Measurements from ENCODE around the gene NUAK1.
A peak's percentile ranks its signal among the peaks of the same experiment; 100 is the strongest.

NUAK1 gene

DNA sequence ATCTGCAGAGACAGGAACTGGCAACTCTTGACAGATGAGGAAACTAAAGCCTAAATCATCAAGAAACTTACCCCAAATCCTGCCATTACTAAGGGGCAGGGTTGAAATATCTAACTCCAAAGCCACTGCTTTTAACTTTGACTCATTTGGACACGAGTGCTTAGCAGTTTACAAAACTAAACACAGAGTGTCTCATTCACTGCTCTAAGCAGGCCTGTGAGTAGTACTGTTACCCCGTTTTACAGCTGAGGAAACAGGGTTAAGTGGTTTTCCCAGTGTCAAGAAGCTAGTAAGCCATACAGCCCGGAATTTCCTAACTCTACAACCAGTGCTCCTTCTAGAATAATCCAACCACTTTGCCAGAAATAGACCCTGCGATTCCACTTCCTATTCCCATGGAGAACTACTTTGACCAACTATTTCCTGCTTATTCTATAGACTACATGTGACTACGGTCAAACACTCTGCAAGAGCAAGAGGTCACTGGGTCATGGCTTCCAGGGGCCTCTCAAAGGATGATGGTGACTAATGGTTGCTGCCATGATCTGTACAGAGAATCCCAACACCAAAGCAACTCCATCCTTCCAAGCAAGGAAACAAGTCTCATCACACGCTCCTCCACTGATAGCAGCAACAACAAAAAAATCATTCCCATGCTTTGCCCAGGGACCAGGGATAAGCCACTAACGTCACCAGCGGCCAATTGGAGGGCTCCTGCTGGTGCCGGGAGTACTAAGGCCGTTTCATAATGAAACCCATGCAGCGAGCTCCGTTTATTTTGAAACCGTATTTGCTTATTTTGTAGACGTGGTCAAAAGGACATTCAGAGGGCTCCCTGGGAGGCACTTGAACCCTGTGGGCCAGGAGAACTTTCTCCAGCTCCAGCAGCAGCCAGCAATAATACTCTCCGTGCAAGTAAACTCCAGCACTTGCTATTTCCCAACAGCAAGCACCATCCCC, 56.3 kb downstream of the NUAK1 start:
- DNase-seq (ENCODE audit: low spot score): no peak

- DNase-seq (ENCODE audit: low spot score): no peak
Observed at GRCh38 chr12:106081606-106082005, 57.1 kb downstream of the NUAK1 start.

GRCh38 chr12:106080791-106081170, 58.0 kb downstream of the NUAK1 start:
- DNase-seq (ENCODE audit: low spot score): no peak

DNA sequence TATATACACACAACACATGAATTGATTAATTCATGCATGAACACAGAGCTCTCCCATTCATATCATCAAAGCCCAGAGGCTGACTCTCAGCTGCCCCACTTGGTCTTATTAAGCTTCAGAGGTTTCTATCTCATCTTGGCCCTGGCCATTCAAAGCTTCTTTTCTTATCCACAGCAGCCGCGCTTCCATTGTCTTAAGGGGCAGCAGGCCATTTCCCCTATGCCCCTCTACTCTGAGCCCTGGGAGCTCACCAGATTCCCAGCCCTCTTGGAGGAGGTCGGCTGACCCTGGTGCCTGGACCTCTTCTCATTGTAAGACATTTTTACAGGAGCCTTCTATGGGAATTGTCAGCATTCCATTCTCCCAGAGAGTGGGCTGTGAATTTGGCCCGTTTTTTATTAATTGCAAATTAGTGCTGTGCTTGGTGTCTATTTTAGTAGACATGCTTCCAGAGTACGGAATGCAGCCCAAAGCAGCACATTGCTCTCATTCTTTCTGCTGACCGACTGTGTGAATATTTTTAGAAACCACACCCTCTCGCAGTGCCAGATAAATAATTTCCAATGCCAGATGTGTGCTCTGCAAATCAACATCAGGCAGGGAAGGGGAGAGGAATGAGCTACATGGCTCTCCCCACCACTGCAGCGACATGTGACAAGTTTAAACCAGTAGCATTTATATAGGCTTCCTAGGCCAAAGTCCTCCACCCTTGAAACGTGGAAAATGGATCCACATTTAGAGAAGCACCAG, 58.5 kb downstream of the NUAK1 start:
- peak; percentile 36 for DNase-seq (ENCODE audit: low spot score)

DNA sequence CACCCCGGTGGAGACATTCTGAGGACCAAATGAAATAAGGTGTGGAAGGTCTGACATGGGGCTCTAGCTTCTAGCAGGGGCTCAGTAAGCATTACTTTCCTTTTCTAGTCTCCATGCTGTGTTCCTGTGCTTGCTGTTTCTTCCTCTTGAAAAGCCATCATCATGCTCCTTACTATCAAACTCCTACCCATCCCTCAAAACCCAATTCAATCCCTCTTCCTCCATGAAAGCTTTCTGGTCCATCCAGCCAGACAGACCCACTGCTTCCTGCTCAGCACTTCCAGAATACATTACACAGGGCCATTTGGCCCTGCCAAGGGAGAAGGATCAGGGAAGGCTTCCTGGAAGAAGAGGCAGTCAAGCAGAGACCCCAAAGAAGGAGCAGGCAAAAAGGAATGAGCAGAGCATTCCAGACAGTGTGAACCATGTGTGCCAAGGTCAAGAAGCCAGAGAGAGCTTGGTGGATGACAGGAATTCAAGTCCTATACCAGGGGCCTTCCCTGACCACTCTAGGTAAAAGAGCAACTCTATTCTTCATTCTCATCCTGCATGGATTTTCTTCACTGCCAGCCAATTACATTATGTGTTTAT, 59.5 kb downstream of the NUAK1 start:
- DNase-seq (ENCODE audit: low spot score): no peak

DNA sequence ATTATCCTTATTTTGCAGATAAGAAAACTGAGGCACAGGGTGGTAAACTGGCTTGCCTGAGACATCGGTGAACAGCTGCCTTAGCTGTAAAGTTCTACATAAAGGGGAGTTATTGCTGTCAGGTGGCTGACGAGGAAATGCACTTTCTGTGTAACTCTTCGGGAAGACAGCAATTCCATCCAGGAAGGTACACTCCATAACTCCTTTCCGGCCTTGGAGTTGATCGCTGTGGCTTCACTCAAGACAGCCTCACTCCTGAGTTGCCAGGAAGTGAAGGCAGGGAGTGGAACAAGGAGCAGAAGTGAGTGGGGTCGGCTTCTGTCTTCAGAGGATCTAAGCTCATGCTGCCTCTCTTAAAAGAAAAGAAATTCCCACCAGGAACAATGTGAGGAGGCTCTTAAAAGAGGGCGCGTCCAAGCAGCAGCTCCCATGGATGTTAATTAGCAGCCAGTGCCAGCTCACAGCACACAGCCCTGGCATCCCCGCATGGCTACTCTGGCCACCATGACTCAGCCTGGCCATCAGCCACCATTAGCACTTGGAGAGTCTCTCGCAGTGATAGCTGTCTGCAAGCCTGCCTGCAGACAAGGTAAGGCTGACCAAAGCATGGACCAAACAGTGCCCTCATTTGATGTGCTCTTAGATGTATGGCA, 60.3 kb downstream of the NUAK1 start:
- DNase-seq (ENCODE audit: low spot score): no peak

DNA sequence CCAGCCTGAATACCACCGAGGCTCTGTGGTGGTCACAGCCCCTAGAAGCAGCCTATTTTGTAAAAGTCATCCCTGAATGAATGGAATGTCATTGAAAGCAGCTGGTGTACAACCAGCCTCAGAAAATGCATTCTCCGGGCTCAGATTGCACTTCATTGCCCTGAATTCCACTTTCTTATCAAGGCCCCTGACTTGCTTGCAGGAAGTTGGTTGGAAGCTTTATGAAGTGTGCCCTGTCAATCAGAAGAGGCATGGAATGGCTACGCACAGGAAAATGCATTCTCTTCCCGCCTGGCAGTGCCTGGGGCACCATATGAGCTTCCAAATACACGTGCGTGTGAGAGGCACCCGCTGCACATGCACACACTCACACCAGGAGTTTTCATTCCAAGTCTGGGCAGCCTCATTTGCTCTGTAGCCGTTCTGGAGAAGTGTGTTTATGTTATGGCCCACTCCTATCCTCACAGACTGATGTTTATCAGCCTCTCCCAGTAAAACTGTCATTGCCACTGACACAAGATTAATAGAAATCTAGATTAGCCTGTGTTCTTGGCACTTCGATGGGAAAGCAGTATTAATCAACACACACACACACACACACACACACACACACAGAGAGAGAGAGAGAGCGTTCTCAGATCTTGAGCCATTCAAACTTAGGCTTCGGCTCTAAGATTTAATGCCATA, 63.9 kb downstream of the NUAK1 start:
- DNase-seq (ENCODE audit: low spot score): peak; percentile 24

DNA sequence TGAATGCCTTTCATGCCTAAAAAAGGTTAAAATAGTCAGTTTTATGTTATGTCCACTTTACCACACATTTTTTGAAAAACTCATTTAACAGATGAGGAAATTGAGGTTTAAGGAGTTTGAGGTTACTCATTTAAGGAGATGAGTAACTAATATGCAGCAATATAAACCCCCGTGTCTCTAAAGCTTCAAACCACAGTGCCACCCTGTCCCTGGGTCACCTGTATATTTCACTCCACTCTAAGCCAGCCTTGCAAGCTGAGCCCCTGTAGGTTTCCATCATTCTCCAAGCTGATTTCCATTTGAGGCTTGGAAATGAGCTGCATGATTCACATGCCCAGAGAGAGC, 64.4 kb downstream of the NUAK1 start:
- no peak for DNase-seq (ENCODE audit: low spot score)

GRCh38 chr12:106073179-106073578, 65.6 kb downstream of the NUAK1 start:
- DNase-seq (ENCODE audit: low spot score): no peak

DNA sequence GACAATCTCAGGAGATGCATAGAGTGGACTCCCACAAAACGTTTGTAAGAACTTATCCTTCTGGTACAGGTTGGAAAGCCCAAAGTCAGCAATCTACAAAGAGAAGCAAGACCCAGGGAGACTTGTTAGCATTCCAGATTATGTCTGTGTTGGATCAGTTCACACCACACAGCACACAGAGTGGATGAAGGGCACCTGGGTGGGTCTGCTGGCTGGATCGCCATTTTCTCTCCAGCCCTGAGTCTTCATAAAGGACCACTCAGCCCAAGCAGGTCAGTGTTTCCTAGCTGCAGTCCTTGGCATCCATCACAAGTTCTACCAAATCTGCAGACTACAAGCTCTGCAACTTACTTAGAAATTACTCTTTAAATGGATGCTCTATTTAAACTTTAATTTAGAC, 66.0 kb downstream of the NUAK1 start:
- no peak for DNase-seq (ENCODE audit: low spot score)

DNA sequence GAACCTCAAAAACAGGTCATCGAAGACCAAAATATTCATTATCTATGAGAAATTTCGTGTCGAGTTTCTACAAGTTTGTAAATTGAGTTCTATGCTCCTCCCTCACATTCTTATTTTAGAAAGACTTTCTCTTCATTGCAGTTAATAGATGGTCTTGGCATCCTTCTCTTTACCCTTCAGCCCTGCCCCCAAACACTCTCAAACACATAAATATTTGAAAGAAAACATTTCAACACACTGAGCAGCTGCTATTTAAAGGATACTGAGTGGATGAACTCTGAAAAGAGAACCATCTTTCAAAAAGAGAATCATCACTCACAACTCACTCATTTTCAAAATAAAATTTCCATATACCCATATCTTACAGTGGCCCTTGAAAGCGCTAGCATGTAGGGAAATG, 67.1 kb downstream of the NUAK1 start:
- no peak for DNase-seq (ENCODE audit: low spot score)

DNA sequence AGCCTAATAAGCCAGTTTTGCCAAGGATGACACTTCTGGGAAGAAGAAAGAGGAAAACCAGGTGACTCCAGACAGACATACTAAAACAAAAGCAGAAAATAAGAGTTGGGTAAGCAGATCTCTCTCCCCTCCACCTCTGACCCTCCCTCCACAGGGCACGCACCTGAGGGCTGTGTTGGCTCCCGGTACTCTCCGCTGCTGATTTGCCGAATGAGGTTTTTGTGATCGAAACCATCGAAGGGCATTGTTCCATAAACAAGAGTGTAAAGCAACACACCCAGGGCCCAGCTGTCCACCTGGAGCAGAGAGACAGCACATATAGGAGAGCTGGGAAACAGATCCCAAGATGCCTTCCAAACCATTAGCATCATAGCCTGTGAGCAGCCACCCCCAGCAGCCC, 68.1 kb downstream of the NUAK1 start:
- DNase-seq (ENCODE audit: low spot score): no peak

GRCh38 chr12:106070147-106070546, 68.6 kb downstream of the NUAK1 start:
- DNase-seq (ENCODE audit: low spot score): no peak

GRCh38 chr12:106068296-106068695, 70.5 kb downstream of the NUAK1 start:
- DNase-seq (ENCODE audit: low spot score): no peak

GRCh38 chr12:106067606-106068205, 71.0 kb downstream of the NUAK1 start:
- DNase-seq (ENCODE audit: low spot score): no peak

DNA sequence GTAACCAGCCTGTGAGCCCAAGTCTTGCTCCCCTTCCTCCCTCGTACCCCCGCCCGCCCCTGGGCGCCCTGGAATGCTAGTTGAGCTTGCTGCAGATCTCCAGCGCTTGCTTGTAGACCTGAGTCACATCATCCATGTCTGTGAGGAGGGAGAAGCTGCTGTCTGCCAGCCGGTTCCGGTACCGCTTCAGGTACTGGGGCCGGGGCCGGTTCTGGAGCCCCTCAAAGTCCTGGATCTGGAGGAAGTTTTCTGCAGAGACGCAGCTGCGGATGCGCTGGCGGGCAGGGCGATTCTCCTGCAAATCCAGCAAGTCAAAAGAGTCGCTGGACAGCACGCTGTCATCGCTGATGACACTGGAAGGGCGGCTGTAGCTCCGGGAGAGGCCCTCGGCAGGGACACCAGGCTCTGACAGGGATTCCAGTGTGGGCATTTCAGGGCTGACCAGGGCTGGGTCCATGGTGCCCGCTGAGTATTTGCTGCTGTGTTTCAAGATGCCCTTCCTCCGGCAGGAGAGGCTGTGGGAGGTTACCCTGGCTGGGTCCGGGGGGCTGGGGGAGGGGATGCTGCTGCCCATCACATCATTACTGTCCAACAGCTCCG, 71.9 kb downstream of the NUAK1 start:
- DNase-seq (ENCODE audit: low spot score): no peak

DNA sequence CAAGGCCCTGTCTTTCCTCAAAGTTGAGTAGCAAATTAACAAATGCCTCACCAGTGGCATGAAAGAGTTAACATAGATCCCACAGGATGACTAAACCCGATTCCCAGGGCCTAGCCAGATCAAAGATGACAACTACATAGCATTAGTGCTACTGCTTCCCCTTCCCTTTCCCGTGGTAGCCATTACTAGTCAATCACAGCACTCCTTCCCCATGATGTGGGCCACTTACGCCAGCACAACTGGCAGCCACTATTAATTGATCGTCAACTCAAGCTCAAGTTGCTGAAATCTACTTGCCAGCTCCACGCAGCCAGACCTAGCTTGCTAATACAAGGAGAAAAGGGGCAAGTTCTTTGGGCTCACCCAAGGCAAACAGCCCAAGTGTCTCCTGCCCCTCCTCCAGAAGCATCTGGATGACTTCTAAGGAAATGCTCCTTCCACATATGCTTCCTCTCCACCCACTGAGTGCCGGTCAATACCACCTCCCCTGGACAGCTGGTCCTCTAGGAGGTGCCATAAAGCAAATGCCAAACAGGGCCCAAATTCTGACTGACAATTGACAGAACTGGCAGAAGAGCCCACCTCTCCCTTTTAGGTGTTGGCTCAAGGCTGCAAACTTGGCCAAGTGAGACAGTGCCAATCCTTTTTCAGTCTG, 72.6 kb downstream of the NUAK1 start:
- DNase-seq (ENCODE audit: low spot score): no peak

DNA sequence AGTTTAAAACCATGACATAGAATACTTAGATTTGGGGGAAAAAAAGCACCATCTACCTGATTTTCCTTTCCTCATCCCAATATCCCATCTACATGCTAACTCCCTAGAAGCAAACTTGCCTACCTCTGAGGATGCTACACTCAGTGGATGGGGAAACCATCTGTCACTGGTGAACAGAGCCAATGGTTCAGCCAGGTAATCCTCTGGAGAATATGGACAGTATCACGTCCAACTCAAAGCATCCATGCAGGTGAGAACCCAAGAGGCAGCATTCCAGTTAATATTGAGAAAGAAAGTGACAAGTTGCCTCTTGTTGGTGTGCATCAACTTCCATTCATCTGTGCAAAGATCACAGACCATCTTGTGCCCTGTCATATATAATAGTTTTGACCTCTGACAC, 73.2 kb downstream of the NUAK1 start:
- no peak for DNase-seq (ENCODE audit: low spot score)

- DNase-seq (ENCODE audit: low spot score): no peak
Observed at GRCh38 chr12:106064721-106065021, 74.1 kb downstream of the NUAK1 start.

- no peak for DNase-seq (ENCODE audit: low spot score)
Observed at GRCh38 chr12:106063826-106064720, 74.7 kb downstream of the NUAK1 start.

Data from HuH-7 (cell line).